HG03108 (cell line): Measurements from ENCODE around the gene CLSTN3.

Experiments
- ATAC-seq: cut with Tn5 transposase; IDR thresholded peaks from one replicate; pipeline ENCODE4 v1.9.1; 2021; ENCODE audit warnings: moderate library complexity; ENCODE audit not compliant: unreplicated experiment

Gene CLSTN3

GRCh38 chr12:7125632-7126227 lies 4.4 kb upstream of the CLSTN3 start:
- ATAC-seq: no peak

GRCh38 chr12:7127916-7128626 lies 2.1 kb upstream of the CLSTN3 start:
- ATAC-seq: no peak

- no peak for ATAC-seq
These were observed 1.4 kb upstream of the CLSTN3 start, which contains the start of gene RBP5 for GRCh38 chr12:7128681-7129286. RBP5 (minus strand) TSS chr12:7128889; CDS start chr12:7128775, 114 bp downstream.

- ATAC-seq: no peak
These were observed 792 bp upstream of the CLSTN3 start for GRCh38 chr12:7129287-7129871.

GRCh38 chr12:7130701-7131501 lies 730 bp downstream of the CLSTN3 start:
- ATAC-seq: no peak

GRCh38 chr12:7131502-7131866 lies 1.3 kb downstream of the CLSTN3 start:
- no peak for ATAC-seq

GRCh38 chr12:7134396-7135166 lies 4.4 kb downstream of the CLSTN3 start:
- ATAC-seq: no peak

- no peak for ATAC-seq
These were observed 5.9 kb downstream of the CLSTN3 start for GRCh38 chr12:7136071-7136470.

- no peak for ATAC-seq
These were observed 6.5 kb downstream of the CLSTN3 start for GRCh38 chr12:7136676-7137075.

GRCh38 chr12:7137908-7138307 lies 7.7 kb downstream of the CLSTN3 start:
- ATAC-seq: no peak

GRCh38 chr12:7139200-7139599 lies 9.0 kb downstream of the CLSTN3 start:
- no peak for ATAC-seq

- no peak for ATAC-seq
These were observed 11.3 kb downstream of the CLSTN3 start for GRCh38 chr12:7141351-7142005.

GRCh38 chr12:7142056-7142644 lies 12.0 kb downstream of the CLSTN3 start:
- ATAC-seq: no peak

GRCh38 chr12:7142809-7143465 lies 12.8 kb downstream of the CLSTN3 start:
- ATAC-seq: no peak

GRCh38 chr12:7143564-7143963 lies 13.4 kb downstream of the CLSTN3 start:
- no peak for ATAC-seq

- no peak for ATAC-seq
These were observed 14.4 kb downstream of the CLSTN3 start for GRCh38 chr12:7144414-7145120.

GRCh38 chr12:7145671-7146070 lies 15.5 kb downstream of the CLSTN3 start:
- ATAC-seq: no peak

GRCh38 chr12:7146228-7146627 lies 16.1 kb downstream of the CLSTN3 start:
- ATAC-seq: no peak
